HG02852 (cell line): ENCODE measurements around the gene PITPNC1.
"Not testable (repeated sequence)": the region's sequence is repeated elsewhere in the genome, so short reads cannot be mapped to it uniquely, and the experiment has no call there.

Experiments
- ATAC-seq: cut with Tn5 transposase; IDR thresholded peaks from one replicate; pipeline ENCODE4 v1.9.1; 2021; ENCODE audit warnings: mild to moderate bottlenecking, moderate library complexity; ENCODE audit not compliant: unreplicated experiment

PITPNC1 gene

GRCh38 chr17:67569873-67570272, 192.8 kb downstream of the PITPNC1 start:
- ATAC-seq, result peak; percentile 46

- no peak for ATAC-seq
Measured at GRCh38 chr17:67570797-67571196, 193.7 kb downstream of the PITPNC1 start.

GRCh38 chr17:67571478-67571877, 194.4 kb downstream of the PITPNC1 start:
- no peak for ATAC-seq

GRCh38 chr17:67573987-67574657, 197.0 kb downstream of the PITPNC1 start:
- no peak for ATAC-seq

- ATAC-seq, result no peak
Measured at GRCh38 chr17:67574658-67575293, 197.7 kb downstream of the PITPNC1 start.

- ATAC-seq, result no peak
Measured at GRCh38 chr17:67575325-67575724, 198.2 kb downstream of the PITPNC1 start.

- ATAC-seq, result no peak
Measured at GRCh38 chr17:67576471-67577115, 199.5 kb downstream of the PITPNC1 start.

GRCh38 chr17:67577429-67578141, 200.5 kb downstream of the PITPNC1 start:
- no peak for ATAC-seq

- no peak for ATAC-seq
Measured at GRCh38 chr17:67578142-67578457, 201.0 kb downstream of the PITPNC1 start.

GRCh38 chr17:67578679-67579405, 201.8 kb downstream of the PITPNC1 start:
- not testable (repeated sequence) for ATAC-seq

- ATAC-seq, result no peak
Measured at GRCh38 chr17:67582673-67583081, 205.6 kb downstream of the PITPNC1 start.

- no peak for ATAC-seq
Measured at GRCh38 chr17:67585077-67585602, 208.1 kb downstream of the PITPNC1 start.

- no peak for ATAC-seq
Measured at GRCh38 chr17:67588326-67588725, 211.2 kb downstream of the PITPNC1 start.

GRCh38 chr17:67594115-67594880, 217.2 kb downstream of the PITPNC1 start:
- no peak for ATAC-seq

GRCh38 chr17:67600408-67600807, 223.3 kb downstream of the PITPNC1 start:
- ATAC-seq, result no peak

- no peak for ATAC-seq
Measured at GRCh38 chr17:67601897-67602296, 224.8 kb downstream of the PITPNC1 start.

- no peak for ATAC-seq
Measured at GRCh38 chr17:67602444-67602843, 225.4 kb downstream of the PITPNC1 start.

GRCh38 chr17:67602974-67603373, 225.9 kb downstream of the PITPNC1 start:
- ATAC-seq, result peak; percentile 47

GRCh38 chr17:67605256-67605912, 228.3 kb downstream of the PITPNC1 start:
- no peak for ATAC-seq
